MM.1S (cell line): ENCODE results near the gene CYP4F8.
"Not testable (repeated sequence)": the region's sequence is repeated elsewhere in the genome, so short reads cannot be mapped to it uniquely, and the experiment has no call there.

Experiments
- EZH2 ChIP-seq: fragments of 300-600 bp; sonication (generic); optimal IDR thresholded peaks from 2 replicates; pipeline ENCODE3; 2017; ENCODE audit warnings: low read depth, mild to moderate bottlenecking, antibody characterized with exemption, low read length, mixed read lengths
- TF ChIP-seq, protein P1 (sequence below): fragments of 300-600 bp; sonication (generic); IDR thresholded peaks from 2 replicates; pipeline ENCODE4 v1.5.1; 2016; ENCODE audit warnings: antibody characterized with exemption, low read length, mixed read lengths

DNA sequence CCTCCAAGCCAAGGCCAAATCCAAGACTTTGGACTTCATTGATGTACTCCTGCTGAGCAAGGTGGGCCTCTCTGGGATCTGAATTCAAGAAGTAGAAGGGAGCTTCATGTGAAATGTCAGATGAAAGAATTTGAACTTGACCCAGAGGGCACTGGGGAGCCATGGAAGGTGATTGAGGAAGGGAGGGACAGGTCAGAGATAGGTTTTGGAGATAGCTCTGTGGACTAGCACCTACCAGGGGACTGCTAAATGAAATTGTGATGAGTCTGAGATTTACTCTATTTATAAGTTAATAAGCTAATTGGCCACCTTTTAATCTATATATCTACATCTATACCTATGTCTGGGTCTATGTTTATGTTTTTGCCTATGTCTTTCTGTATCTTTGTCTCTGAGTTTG, 35.1 kb downstream of the CYP4F8 start:
- not testable (repeated sequence) for TF ChIP-seq EZH2
- TF ChIP-seq, protein P1, sequence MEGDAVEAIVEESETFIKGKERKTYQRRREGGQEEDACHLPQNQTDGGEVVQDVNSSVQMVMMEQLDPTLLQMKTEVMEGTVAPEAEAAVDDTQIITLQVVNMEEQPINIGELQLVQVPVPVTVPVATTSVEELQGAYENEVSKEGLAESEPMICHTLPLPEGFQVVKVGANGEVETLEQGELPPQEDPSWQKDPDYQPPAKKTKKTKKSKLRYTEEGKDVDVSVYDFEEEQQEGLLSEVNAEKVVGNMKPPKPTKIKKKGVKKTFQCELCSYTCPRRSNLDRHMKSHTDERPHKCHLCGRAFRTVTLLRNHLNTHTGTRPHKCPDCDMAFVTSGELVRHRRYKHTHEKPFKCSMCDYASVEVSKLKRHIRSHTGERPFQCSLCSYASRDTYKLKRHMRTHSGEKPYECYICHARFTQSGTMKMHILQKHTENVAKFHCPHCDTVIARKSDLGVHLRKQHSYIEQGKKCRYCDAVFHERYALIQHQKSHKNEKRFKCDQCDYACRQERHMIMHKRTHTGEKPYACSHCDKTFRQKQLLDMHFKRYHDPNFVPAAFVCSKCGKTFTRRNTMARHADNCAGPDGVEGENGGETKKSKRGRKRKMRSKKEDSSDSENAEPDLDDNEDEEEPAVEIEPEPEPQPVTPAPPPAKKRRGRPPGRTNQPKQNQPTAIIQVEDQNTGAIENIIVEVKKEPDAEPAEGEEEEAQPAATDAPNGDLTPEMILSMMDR, result not testable (repeated sequence)
